Keratinocyte (primary cell): ENCODE results near the gene CRABP1. TPM values are rescaled to one million over a fixed set of nuclear protein-coding genes. Genes with fewer than 3 reads are reported as not detected.

Experiments used
- DNase-seq: peaks from one replicate; pipeline ENCODE4 v3.0.0-alpha.2; 2011; ENCODE audit warnings: low read depth, missing footprints, low spot score
- FAIRE-seq: peaks from 2 replicates; lab custom pipeline; 2011; peaks lifted over from hg19 to GRCh38; lab: Jason Lieb, UNC
- H2AFZ ChIP-seq: 2 replicates; pipeline ENCODE4 v1.6.0; 2012; ENCODE audit warnings: low read length, control low read depth, inconsistent platforms; ENCODE audit not compliant: control insufficient read depth
- H3K27ac ChIP-seq: 2 replicates; pipeline ENCODE4 v1.5.1; 2011; ENCODE audit warnings: low read length; ENCODE audit not compliant: control insufficient read depth, insufficient read depth
- H3K27me3 ChIP-seq: 3 replicates; pipeline ENCODE4 v1.6.0; 2011; ENCODE audit warnings: low read length; ENCODE audit not compliant: control insufficient read depth, insufficient read depth; ENCODE audit errors: extremely low read depth
- H3K36me3 ChIP-seq, 2 experiments: 2 replicates in 1 of 2; 3 replicates in 1 of 2; pipeline ENCODE4 v1.5.1; 2011; ENCODE audit warnings: low read length in 2 of 2, mild to moderate bottlenecking in 1 of 2; ENCODE audit not compliant: control insufficient read depth in 2 of 2, insufficient read depth in 2 of 2; ENCODE audit errors: extremely low read depth in 1 of 2
- H3K4me1 ChIP-seq: 3 replicates; pipeline ENCODE4 v1.5.1; 2011; ENCODE audit warnings: low read length; ENCODE audit not compliant: control insufficient read depth, insufficient read depth; ENCODE audit errors: extremely low read depth
- H3K4me2 ChIP-seq: 3 replicates; pipeline ENCODE4 v1.6.0; 2011; ENCODE audit warnings: low read depth, low read length; ENCODE audit not compliant: control insufficient read depth, insufficient read depth; ENCODE audit errors: extremely low read depth
- H3K4me3 ChIP-seq, 3 experiments: fragments of 200-600 bp in 1 of 3; sonication (generic) in 1 of 3; 2 replicates in 2 of 3; 3 replicates in 1 of 3; pipeline ENCODE4 v1.5.1; 2011 to 2016; ENCODE audit warnings: low read length in 3 of 3, mild to moderate bottlenecking in 3 of 3, control low read depth in 2 of 3, inconsistent platforms in 1 of 3, low read depth in 1 of 3, mixed read lengths in 1 of 3, mixed run types in 1 of 3, moderate library complexity in 1 of 3; ENCODE audit not compliant: control insufficient read depth in 2 of 3, insufficient read depth in 2 of 3; ENCODE audit errors: extremely low read depth in 1 of 3
- H3K79me2 ChIP-seq: 2 replicates; pipeline ENCODE4 v1.6.0; 2012; ENCODE audit warnings: low read length; ENCODE audit not compliant: control insufficient read depth, insufficient read depth
- H3K9ac ChIP-seq: 3 replicates; pipeline ENCODE4 v1.6.0; 2011; ENCODE audit warnings: low read length; ENCODE audit not compliant: control insufficient read depth, insufficient read depth; ENCODE audit errors: extremely low read depth
- H3K9me1 ChIP-seq: 3 replicates; pipeline ENCODE4 v1.6.0; 2011; ENCODE audit warnings: low read length; ENCODE audit not compliant: control insufficient read depth, insufficient read depth; ENCODE audit errors: extremely low read depth
- H3K9me3 ChIP-seq: 2 replicates; pipeline ENCODE4 v1.5.1; 2012; ENCODE audit warnings: low read depth, low read length; ENCODE audit not compliant: control insufficient read depth
- H4K20me1 ChIP-seq: 3 replicates; pipeline ENCODE4 v1.6.0; 2011; ENCODE audit warnings: low read length; ENCODE audit not compliant: control insufficient read depth, insufficient read depth; ENCODE audit errors: extremely low read depth
- CTCF ChIP-seq, 3 experiments: IDR thresholded peaks in 1 of 3; conservative IDR thresholded peaks in 1 of 3; optimal IDR thresholded peaks in 1 of 3; 2 replicates in 2 of 3; 3 replicates in 1 of 3; pipeline versions ENCODE3 to v1.5.1; 2011; ENCODE audit warnings: low read length in 3 of 3, mild to moderate bottlenecking in 3 of 3, moderate library complexity in 2 of 3, control low read depth in 1 of 3, inconsistent platforms in 1 of 3; ENCODE audit not compliant: insufficient read depth in 2 of 3; ENCODE audit errors: extremely low read depth in 1 of 3
- EZH2 ChIP-seq: IDR thresholded peaks from one replicate; pipeline ENCODE4 v1.6.1; 2012; ENCODE audit warnings: inconsistent platforms, mild to moderate bottlenecking, low read length, moderate library complexity
- dilution Hi-C: fragments of 300-500 bp; cut with MboI; formaldehyde crosslinking; loops from one replicate; pipeline ENCODE4 v1.7.0; 2020; ENCODE audit warnings: low sequenced_read_pairs; ENCODE audit not compliant: extremely low pct_ligation_motif_present
- polyA plus RNA-seq, 5 experiments: library from polyadenylated mRNA; depleted of rRNA in 3 of 5; stranded (reverse) in 3 of 5; stranded (forward) in 1 of 5; unstranded in 1 of 5; fragments of >200 nt; gene quantifications; 1 replicate in 1 of 5; 2 replicates in 3 of 5; 3 replicates in 1 of 5; pipeline versions ENCODE4 v1.2.1 to v1.2.3, GENCODE V29; 2011 to 2012; ENCODE audit warnings: missing spikeins in 2 of 5, low read depth in 1 of 5, low replicate concordance in 1 of 5

CRABP1 gene
- polyA plus RNA-seq, 1 donor (not counting 4 experiments of a cell fraction or from before 2014, with no cell fraction given) = not detected

- no peaks in the 10 kb centered on the region for H3K4me1 ChIP-seq
- no peaks in the 10 kb centered on the region for H3K79me2 ChIP-seq
- H3K27me3 ChIP-seq = peaks cover 10% of the 10 kb centered on the region
- TF ChIP-seq EZH2 = no peak
- TF ChIP-seq CTCF (optimal IDR thresholded peaks at IDR 0.05 in 1 of 3, IDR thresholded peaks at IDR 0.05 in 1 of 3, conservative IDR thresholded peaks at IDR 0.05 in 1 of 3; ENCODE audit: extremely low read depth in 1 of 3, insufficient read depth in 2 of 3, low read length in 3 of 3) = no peak
- DNase-seq (no peak), FAIRE-seq (no peak)
- no peak overlapping the region for H2AFZ ChIP-seq
- no peak overlapping the region for H3K4me2 ChIP-seq
- H3K9me1 ChIP-seq = no peaks in the 10 kb centered on the region
- H3K9me3 ChIP-seq = no peaks in the 10 kb centered on the region
- H4K20me1 ChIP-seq = no peaks in the 10 kb centered on the region
- no peaks in the 10 kb centered on the region for H3K36me3 ChIP-seq
- dilution Hi-C loops = no loop called here
- no peak overlapping the region for H3K9ac ChIP-seq
- no peak overlapping the region for H3K4me3 ChIP-seq
- H3K27ac ChIP-seq = no peak overlapping the region
Measured at GRCh38 chr15:78350058-78350457, 9.9 kb downstream of the CRABP1 start.

GRCh38 chr15:78351539-78351938, 11.4 kb downstream of the CRABP1 start:
- H3K36me3 ChIP-seq = no peaks in the 10 kb centered on the region
- TF ChIP-seq CTCF (optimal IDR thresholded peaks at IDR 0.05 in 1 of 3, IDR thresholded peaks at IDR 0.05 in 1 of 3, conservative IDR thresholded peaks at IDR 0.05 in 1 of 3; ENCODE audit: extremely low read depth in 1 of 3, insufficient read depth in 2 of 3, low read length in 3 of 3) = no peak
- no peak for TF ChIP-seq EZH2
- H3K4me3 ChIP-seq = no peak overlapping the region
- no peaks in the 10 kb centered on the region for H3K9me1 ChIP-seq
- no peak overlapping the region for H2AFZ ChIP-seq
- H3K4me2 ChIP-seq = no peak overlapping the region
- H3K9ac ChIP-seq = no peak overlapping the region
- DNase-seq = no peak
- H3K27me3 ChIP-seq = peaks cover 8% of the 10 kb centered on the region
- FAIRE-seq = no peak
- dilution Hi-C loops = no loop called here
- no peaks in the 10 kb centered on the region for H3K9me3 ChIP-seq
- H3K79me2 ChIP-seq = no peaks in the 10 kb centered on the region
- H3K27ac ChIP-seq = no peak overlapping the region
- H4K20me1 ChIP-seq = no peaks in the 10 kb centered on the region
- no peaks in the 10 kb centered on the region for H3K4me1 ChIP-seq
